ENCODE results near the gene MRPL55. TPM values are rescaled to one million over a fixed set of nuclear protein-coding genes. Genes with fewer than 3 reads are reported as not detected.

MRPL55 gene
- total and polyA plus RNA-seq, 2 of the 13 experiments (the other 11 are each of a cell fraction or from before 2014, with no cell fraction given) = 58.6 to 92.9 TPM

DNA sequence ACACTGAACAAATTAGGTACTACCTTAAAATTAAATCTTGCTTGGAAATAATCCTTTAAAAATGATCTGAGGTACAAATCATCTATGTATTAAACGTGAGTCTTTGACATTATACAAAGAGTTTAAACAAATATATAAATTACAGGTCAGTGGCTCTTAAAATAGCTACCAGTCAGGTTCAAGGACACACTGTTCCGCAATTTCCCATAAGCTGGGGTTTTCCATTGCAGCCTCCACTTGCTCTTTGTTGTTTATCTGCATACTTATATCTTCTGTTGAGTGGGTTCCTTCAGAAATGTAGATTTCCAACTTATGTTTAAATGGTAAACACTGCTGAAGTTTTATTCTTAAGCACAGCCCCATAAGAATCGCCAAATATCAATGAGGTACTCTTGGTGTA, 5.7 kb upstream of the MRPL55 start (continued):
- TF ChIP-seq ZNF740 (CRISPR knock-in tag; IDR thresholded peaks at IDR 0.05) = no peak
- 0 out of 2 replicates have a peak, but pooled peaks have one; percentile 11 for TF ChIP-seq HHEX (CRISPR knock-in tag; IDR thresholded peaks at IDR 0.05)
- TF ChIP-seq ATF1 (CRISPR knock-in tag; IDR thresholded peaks at IDR 0.05) = 0 out of 2 replicates have a peak, but pooled peaks have one; percentile 15
- TF ChIP-seq ZNF558 (CRISPR knock-in tag; IDR thresholded peaks at IDR 0.05; ENCODE audit: borderline replicate concordance) = no peak
- TF ChIP-seq RBFOX2 (IDR thresholded peaks at IDR 0.05; ENCODE audit: low read depth, low read length) = no peak
- TF ChIP-seq FOXA1 (IDR thresholded peaks at IDR 0.05) = no peak
- no peak for TF ChIP-seq FOXA1 (CRISPR knock-in tag; IDR thresholded peaks at IDR 0.05)
- peak; percentile 59 for TF ChIP-seq FOXA3 (CRISPR knock-in tag; IDR thresholded peaks at IDR 0.05)
- TF ChIP-seq, protein P1, sequence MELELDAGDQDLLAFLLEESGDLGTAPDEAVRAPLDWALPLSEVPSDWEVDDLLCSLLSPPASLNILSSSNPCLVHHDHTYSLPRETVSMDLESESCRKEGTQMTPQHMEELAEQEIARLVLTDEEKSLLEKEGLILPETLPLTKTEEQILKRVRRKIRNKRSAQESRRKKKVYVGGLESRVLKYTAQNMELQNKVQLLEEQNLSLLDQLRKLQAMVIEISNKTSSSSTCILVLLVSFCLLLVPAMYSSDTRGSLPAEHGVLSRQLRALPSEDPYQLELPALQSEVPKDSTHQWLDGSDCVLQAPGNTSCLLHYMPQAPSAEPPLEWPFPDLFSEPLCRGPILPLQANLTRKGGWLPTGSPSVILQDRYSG (CRISPR knock-in tag; IDR thresholded peaks at IDR 0.05) = no peak
- TF ChIP-seq ZNF749 (CRISPR knock-in tag; IDR thresholded peaks at IDR 0.05; ENCODE audit: borderline replicate concordance) = no peak
- TF ChIP-seq TMF1 (CRISPR knock-in tag; IDR thresholded peaks at IDR 0.05; ENCODE audit: low read depth) = no peak
- TF ChIP-seq ARNT (IDR thresholded peaks at IDR 0.05) = no peak
- TF ChIP-seq, protein P2, sequence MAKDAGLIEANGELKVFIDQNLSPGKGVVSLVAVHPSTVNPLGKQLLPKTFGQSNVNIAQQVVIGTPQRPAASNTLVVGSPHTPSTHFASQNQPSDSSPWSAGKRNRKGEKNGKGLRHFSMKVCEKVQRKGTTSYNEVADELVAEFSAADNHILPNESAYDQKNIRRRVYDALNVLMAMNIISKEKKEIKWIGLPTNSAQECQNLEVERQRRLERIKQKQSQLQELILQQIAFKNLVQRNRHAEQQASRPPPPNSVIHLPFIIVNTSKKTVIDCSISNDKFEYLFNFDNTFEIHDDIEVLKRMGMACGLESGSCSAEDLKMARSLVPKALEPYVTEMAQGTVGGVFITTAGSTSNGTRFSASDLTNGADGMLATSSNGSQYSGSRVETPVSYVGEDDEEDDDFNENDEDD (CRISPR knock-in tag; IDR thresholded peaks at IDR 0.05; ENCODE audit: borderline replicate concordance) = no peak
- TF ChIP-seq MBNL3 (CRISPR knock-in tag; conservative IDR thresholded peaks at IDR 0.05) = no peak
- no peak for TF ChIP-seq SOX13 (IDR thresholded peaks at IDR 0.05)
- TF ChIP-seq SOX13 (CRISPR knock-in tag; conservative IDR thresholded peaks at IDR 0.05 in 1 of 2, IDR thresholded peaks at IDR 0.05 in 1 of 2) = peak in 1 of 2 experiments; percentile 70; a peak in 1 of 4 replicates
- no peak for TF ChIP-seq HNF4G (IDR thresholded peaks at IDR 0.05; ENCODE audit: borderline replicate concordance, low read depth, low read length)
- no peak for TF ChIP-seq HNF4G (CRISPR knock-in tag; IDR thresholded peaks at IDR 0.05; ENCODE audit: borderline replicate concordance, low read depth)
- no peak for TF ChIP-seq ZNF256 (CRISPR knock-in tag; conservative IDR thresholded peaks at IDR 0.05)
- TF ChIP-seq, protein P3, sequence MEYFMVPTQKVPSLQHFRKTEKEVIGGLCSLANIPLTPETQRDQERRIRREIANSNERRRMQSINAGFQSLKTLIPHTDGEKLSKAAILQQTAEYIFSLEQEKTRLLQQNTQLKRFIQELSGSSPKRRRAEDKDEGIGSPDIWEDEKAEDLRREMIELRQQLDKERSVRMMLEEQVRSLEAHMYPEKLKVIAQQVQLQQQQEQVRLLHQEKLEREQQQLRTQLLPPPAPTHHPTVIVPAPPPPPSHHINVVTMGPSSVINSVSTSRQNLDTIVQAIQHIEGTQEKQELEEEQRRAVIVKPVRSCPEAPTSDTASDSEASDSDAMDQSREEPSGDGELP (IDR thresholded peaks at IDR 0.05; ENCODE audit: borderline replicate concordance, low read depth) = no peak
- TF ChIP-seq HNF4A (CRISPR knock-in tag; IDR thresholded peaks at IDR 0.05) = peak; percentile 26; the same call in 1 of the 2 replicates
- peak in 1 of 2 experiments; percentile 41; a peak in 1 of 4 replicates for TF ChIP-seq NR2F1 (CRISPR knock-in tag; IDR thresholded peaks at IDR 0.05)
- TF ChIP-seq ZNF124 (CRISPR knock-in tag; IDR thresholded peaks at IDR 0.05) = no peak
- no peak for TF ChIP-seq CENPX (CRISPR knock-in tag; IDR thresholded peaks at IDR 0.05)
- no peak for TF ChIP-seq ZNF383 (CRISPR knock-in tag; IDR thresholded peaks at IDR 0.05; ENCODE audit: borderline replicate concordance)
- no peak for TF ChIP-seq ZBTB25 (CRISPR knock-in tag; IDR thresholded peaks at IDR 0.05)
- TF ChIP-seq NCOA5 (CRISPR knock-in tag; IDR thresholded peaks at IDR 0.05) = no peak
- TF ChIP-seq PRPF4 (IDR thresholded peaks at IDR 0.05; ENCODE audit: low read depth, low read length, poor library complexity, severe bottlenecking) = no peak
- TF ChIP-seq ZNF792 (CRISPR knock-in tag; IDR thresholded peaks at IDR 0.05) = no peak
- no peak for TF ChIP-seq FOXK1 (CRISPR knock-in tag; IDR thresholded peaks at IDR 0.05; ENCODE audit: borderline replicate concordance, low read depth)
- TF ChIP-seq HIVEP1 (CRISPR knock-in tag; IDR thresholded peaks at IDR 0.05) = no peak

Data from HepG2 (cell line).